Keratinocyte (primary cell): ENCODE data around the gene SEPTIN1. TPM values are rescaled to one million over a fixed set of nuclear protein-coding genes. Genes with fewer than 3 reads are reported as not detected.

Source experiments
- polyA plus RNA-seq, 5 experiments: library from polyadenylated mRNA; depleted of rRNA in 3 of 5; stranded (reverse) in 3 of 5; stranded (forward) in 1 of 5; unstranded in 1 of 5; fragments of >200 nt; gene quantifications; 1 replicate in 1 of 5; 2 replicates in 3 of 5; 3 replicates in 1 of 5; pipeline versions ENCODE4 v1.2.1 to v1.2.3, GENCODE V29; 2011 to 2012; ENCODE audit warnings: missing spikeins in 2 of 5, low read depth in 1 of 5, low replicate concordance in 1 of 5
- small RNA-seq, 3 experiments: library from RNA; depleted of rRNA; stranded (forward); fragments of <200 nt; gene quantifications; one replicate each; pipeline ENCODE3, GENCODE V24; 2012; ENCODE audit warnings: low read depth in 3 of 3, low replicate concordance in 1 of 3; ENCODE audit not compliant: insufficient read length in 3 of 3

Gene SEPTIN1
- polyA plus RNA-seq, 1 donor (not counting 4 experiments of a cell fraction or from before 2014, with no cell fraction given): not detected

Small RNAs within 50 kb of the gene (small RNA-seq; reads per million reads assigned to genes)
- 0.07 to 1.3 (median 0.33) reads per million in 3 experiments for gene RF00406

Other genes with a start within 250 kb of the SEPTIN1 start
- 2.8 to 5.5 TPM (median 3.0 TPM) in 3 replicates for gene CORO1A, start 199.0 kb downstream of the SEPTIN1 start, polyA plus RNA-seq
- gene BOLA2B, start 188.9 kb downstream of the SEPTIN1 start, polyA plus RNA-seq: 41.0 to 170 TPM (median 70.4 TPM) in 3 replicates
- gene SLX1A, start 188.7 kb downstream of the SEPTIN1 start, polyA plus RNA-seq: 2.3 to 9.0 TPM (median 5.4 TPM) in 3 replicates
- 4.7 to 10.1 TPM (median 8.0 TPM) in 3 replicates for gene SULT1A3, start 183.3 kb downstream of the SEPTIN1 start, polyA plus RNA-seq
- gene NPIPB13, start 134.1 kb downstream of the SEPTIN1 start, polyA plus RNA-seq: 1.0 to 2.0 TPM (median 1.6 TPM) in 3 replicates
- 41.2 to 49.5 TPM (median 44.4 TPM) in 3 replicates for gene CD2BP2, start 27.3 kb downstream of the SEPTIN1 start, polyA plus RNA-seq
- 8.6 to 20.0 TPM (median 8.9 TPM) in 3 replicates for gene TBC1D10B, start 12.1 kb downstream of the SEPTIN1 start, polyA plus RNA-seq
- 0.82 TPM in 1 of 3 replicates, not detected in the others for gene MYL11, start 7.8 kb downstream of the SEPTIN1 start, polyA plus RNA-seq
- gene ZNF48, start 12.9 kb upstream of the SEPTIN1 start, polyA plus RNA-seq: 3.7 to 4.3 TPM (median 3.7 TPM) in 3 replicates
- gene ZNF771, start 25.0 kb upstream of the SEPTIN1 start, polyA plus RNA-seq: 2.8 to 4.1 TPM (median 4.0 TPM) in 3 replicates
- gene DCTPP1, start 47.5 kb upstream of the SEPTIN1 start, polyA plus RNA-seq: 68.5 to 95.8 TPM (median 88.5 TPM) in 3 replicates
- 33.2 to 38.1 TPM (median 36.5 TPM) in 3 replicates for gene SEPHS2, start 63.3 kb upstream of the SEPTIN1 start, polyA plus RNA-seq
- gene ITGAL, start 90.2 kb upstream of the SEPTIN1 start, polyA plus RNA-seq: not detected in 3 replicates
- 10.9 to 16.6 TPM (median 13.7 TPM) in 3 replicates for gene ZNF768, start 144.0 kb upstream of the SEPTIN1 start, polyA plus RNA-seq
- gene ZNF747, start 152.3 kb upstream of the SEPTIN1 start, polyA plus RNA-seq: 2.2 to 4.3 TPM (median 2.7 TPM) in 3 replicates
- gene ZNF764, start 175.8 kb upstream of the SEPTIN1 start, polyA plus RNA-seq: 1.6 to 2.3 TPM (median 1.6 TPM) in 3 replicates
- gene ZNF688, start 189.2 kb upstream of the SEPTIN1 start, polyA plus RNA-seq: 3.8 to 4.9 TPM (median 4.3 TPM) in 3 replicates
- gene ZNF785, start 203.1 kb upstream of the SEPTIN1 start, polyA plus RNA-seq: 3.4 to 4.6 TPM (median 4.1 TPM) in 3 replicates
- 2.1 to 5.7 TPM (median 3.3 TPM) in 3 replicates for gene ZNF689, start 227.8 kb upstream of the SEPTIN1 start, polyA plus RNA-seq